ENCODE results near the gene CCDC121.

- TF ChIP-seq CTCF (IDR thresholded peaks at IDR 0.05) (no peak), POLR2A (IDR thresholded peaks at IDR 0.05) (peak; percentile 55 to 60)
Observed at GRCh38 chr2:27628767-27629709, at the start of gene CCDC121, which contains the start of gene GPN1.
